Neural progenitor cell (in vitro differentiated cells): ENCODE data around the gene KCTD19. TPM values are rescaled to one million over a fixed set of nuclear protein-coding genes. Genes with fewer than 3 reads are reported as not detected.

Experiments used
- DNase-seq: peaks from one replicate; pipeline ENCODE4 v3.0.0-alpha.2; 2016; ENCODE audit warnings: low spot score
- H2AFZ ChIP-seq: fragments of 200-600 bp; sonication (generic); replicated peaks from 2 replicates; pipeline ENCODE4 v1.6.1; 2016; ENCODE audit warnings: antibody characterized with exemption
- H3F3A ChIP-seq: fragments of 200-600 bp; sonication (generic); 2 replicates; pipeline ENCODE4 v1.6.1; 2016; ENCODE audit warnings: antibody characterized with exemption, low read depth
- H3K27ac ChIP-seq: fragments of 200-600 bp; sonication (generic); 2 replicates; pipeline ENCODE4 v1.5.1; 2016; ENCODE audit warnings: mild to moderate bottlenecking
- H3K27me3 ChIP-seq: fragments of 200-600 bp; sonication (generic); 2 replicates; pipeline ENCODE4 v1.6.1; 2016; ENCODE audit warnings: mild to moderate bottlenecking, moderate library complexity
- H3K36me3 ChIP-seq: fragments of 200-600 bp; sonication (generic); 2 replicates; pipeline ENCODE4 v1.5.1; 2016
- H3K4me1 ChIP-seq: fragments of 200-600 bp; sonication (generic); 2 replicates; pipeline ENCODE4 v1.6.1; 2016; ENCODE audit warnings: mixed run types
- H3K4me2 ChIP-seq: fragments of 200-600 bp; sonication (generic); 2 replicates; pipeline ENCODE4 v1.6.1; 2016
- H3K4me3 ChIP-seq: fragments of 200-600 bp; sonication (generic); 2 replicates; pipeline ENCODE4 v1.5.1; 2016
- H3K79me2 ChIP-seq: fragments of 200-600 bp; sonication (generic); 2 replicates; pipeline ENCODE4 v1.6.1; 2016; ENCODE audit warnings: low read depth
- H3K9ac ChIP-seq: fragments of 200-600 bp; sonication (generic); 2 replicates; pipeline ENCODE4 v1.6.1; 2016
- H3K9me3 ChIP-seq: fragments of 200-600 bp; sonication (generic); 2 replicates; pipeline ENCODE4 v1.5.1; 2016; ENCODE audit warnings: low read depth
- H4K20me1 ChIP-seq: fragments of 200-600 bp; sonication (generic); 2 replicates; pipeline ENCODE4 v1.6.1; 2016; ENCODE audit warnings: low read depth
- H3K27ac Mint-ChIP-seq: 3 replicates; pipeline ENCODE4 v1.8.0; 2021; ENCODE audit warnings: mixed read lengths
- H3K27me3 Mint-ChIP-seq: 2 replicates; pipeline ENCODE4 v1.8.0; 2022; ENCODE audit warnings: low read depth, mild to moderate bottlenecking, inconsistent platforms, moderate library complexity, mixed read lengths; ENCODE audit not compliant: insufficient read depth
- H3K36me3 Mint-ChIP-seq: 3 replicates; pipeline ENCODE4 v1.8.0; 2021; ENCODE audit warnings: mixed read lengths
- H3K4me1 Mint-ChIP-seq: 3 replicates; pipeline ENCODE4 v1.8.0; 2021; ENCODE audit warnings: mixed read lengths
- H3K4me3 Mint-ChIP-seq: 3 replicates; pipeline ENCODE4 v1.8.0; 2021; ENCODE audit warnings: mild to moderate bottlenecking, moderate library complexity, mixed read lengths
- H3K9me3 Mint-ChIP-seq: 3 replicates; pipeline ENCODE4 v1.8.0; 2020; ENCODE audit warnings: mixed read lengths
- EZH2 ChIP-seq: fragments of 200-600 bp; sonication (generic); IDR thresholded peaks from 2 replicates; pipeline ENCODE4 v1.6.1; 2017; ENCODE audit warnings: antibody characterized with exemption, mild to moderate bottlenecking, moderate library complexity
- EZH2phosphoT487 ChIP-seq: fragments of 200-600 bp; sonication (generic); IDR thresholded peaks from 2 replicates; pipeline ENCODE4 v1.6.1; 2017; ENCODE audit warnings: antibody characterized with exemption
- total RNA-seq: library from RNA; depleted of rRNA; stranded (reverse); fragments of >200 nt; gene quantifications from 2 replicates; pipeline ENCODE4 v1.2.3, GENCODE V29; 2015; ENCODE audit warnings: low replicate concordance
- TF ChIP-seq, protein P1 (sequence below): fragments of 200-600 bp; sonication (generic); IDR thresholded peaks from 2 replicates; pipeline ENCODE4 v1.5.1; 2017; ENCODE audit warnings: antibody characterized with exemption, mild to moderate bottlenecking

The KCTD19 gene
- total RNA-seq, 1 donor from 2014 or later = 1.1 TPM

DNA sequence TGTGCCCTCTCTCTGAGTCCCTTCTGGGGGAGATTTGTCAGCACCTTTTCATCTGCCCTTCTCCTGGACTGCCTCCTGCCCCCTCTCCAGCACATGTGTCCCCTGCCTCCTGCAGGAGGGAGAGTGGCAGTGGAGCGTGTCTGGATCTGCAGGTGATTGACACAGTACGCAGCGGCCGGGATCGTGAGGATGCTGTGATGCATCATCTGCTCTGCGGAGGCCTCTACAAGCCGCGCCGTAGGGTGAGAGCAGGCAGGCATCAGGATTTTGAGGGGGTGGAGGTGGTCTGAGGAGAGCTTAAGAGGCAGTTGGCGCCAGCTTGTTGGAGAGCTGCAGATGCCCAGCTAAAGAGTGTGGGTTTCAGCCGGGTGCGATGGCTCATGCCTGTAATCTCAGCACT is 66.8 kb downstream of the KCTD19 start:
- H3K27me3 Mint-ChIP-seq = peaks cover 5% of the 10 kb centered on the region
- no peak for DNase-seq
- TF ChIP-seq, protein P1, sequence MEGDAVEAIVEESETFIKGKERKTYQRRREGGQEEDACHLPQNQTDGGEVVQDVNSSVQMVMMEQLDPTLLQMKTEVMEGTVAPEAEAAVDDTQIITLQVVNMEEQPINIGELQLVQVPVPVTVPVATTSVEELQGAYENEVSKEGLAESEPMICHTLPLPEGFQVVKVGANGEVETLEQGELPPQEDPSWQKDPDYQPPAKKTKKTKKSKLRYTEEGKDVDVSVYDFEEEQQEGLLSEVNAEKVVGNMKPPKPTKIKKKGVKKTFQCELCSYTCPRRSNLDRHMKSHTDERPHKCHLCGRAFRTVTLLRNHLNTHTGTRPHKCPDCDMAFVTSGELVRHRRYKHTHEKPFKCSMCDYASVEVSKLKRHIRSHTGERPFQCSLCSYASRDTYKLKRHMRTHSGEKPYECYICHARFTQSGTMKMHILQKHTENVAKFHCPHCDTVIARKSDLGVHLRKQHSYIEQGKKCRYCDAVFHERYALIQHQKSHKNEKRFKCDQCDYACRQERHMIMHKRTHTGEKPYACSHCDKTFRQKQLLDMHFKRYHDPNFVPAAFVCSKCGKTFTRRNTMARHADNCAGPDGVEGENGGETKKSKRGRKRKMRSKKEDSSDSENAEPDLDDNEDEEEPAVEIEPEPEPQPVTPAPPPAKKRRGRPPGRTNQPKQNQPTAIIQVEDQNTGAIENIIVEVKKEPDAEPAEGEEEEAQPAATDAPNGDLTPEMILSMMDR = no peak
- Histone ChIP-seq H3K27ac (no peak overlapping the region), H3K4me3 (no peak overlapping the region), H2AFZ (no peak overlapping the region), H3K9me3 (no peaks in the 10 kb centered on the region), H3K79me2 (no peaks in the 10 kb centered on the region), H3K4me2 (no peak overlapping the region), H3K9ac (no peak overlapping the region), H3K27me3 (no peaks in the 10 kb centered on the region), H4K20me1 (no peaks in the 10 kb centered on the region), H3K4me1 (no peaks in the 10 kb centered on the region), H3F3A (no peaks in the 10 kb centered on the region), H3K36me3 (no peaks in the 10 kb centered on the region)
- H3K9me3 Mint-ChIP-seq = no peaks in the 10 kb centered on the region
- H3K36me3 Mint-ChIP-seq = no peaks in the 10 kb centered on the region
- H3K4me1 Mint-ChIP-seq = peaks cover 5% of the 10 kb centered on the region
- no peak overlapping the region for H3K27ac Mint-ChIP-seq
- no peak overlapping the region for H3K4me3 Mint-ChIP-seq

DNA sequence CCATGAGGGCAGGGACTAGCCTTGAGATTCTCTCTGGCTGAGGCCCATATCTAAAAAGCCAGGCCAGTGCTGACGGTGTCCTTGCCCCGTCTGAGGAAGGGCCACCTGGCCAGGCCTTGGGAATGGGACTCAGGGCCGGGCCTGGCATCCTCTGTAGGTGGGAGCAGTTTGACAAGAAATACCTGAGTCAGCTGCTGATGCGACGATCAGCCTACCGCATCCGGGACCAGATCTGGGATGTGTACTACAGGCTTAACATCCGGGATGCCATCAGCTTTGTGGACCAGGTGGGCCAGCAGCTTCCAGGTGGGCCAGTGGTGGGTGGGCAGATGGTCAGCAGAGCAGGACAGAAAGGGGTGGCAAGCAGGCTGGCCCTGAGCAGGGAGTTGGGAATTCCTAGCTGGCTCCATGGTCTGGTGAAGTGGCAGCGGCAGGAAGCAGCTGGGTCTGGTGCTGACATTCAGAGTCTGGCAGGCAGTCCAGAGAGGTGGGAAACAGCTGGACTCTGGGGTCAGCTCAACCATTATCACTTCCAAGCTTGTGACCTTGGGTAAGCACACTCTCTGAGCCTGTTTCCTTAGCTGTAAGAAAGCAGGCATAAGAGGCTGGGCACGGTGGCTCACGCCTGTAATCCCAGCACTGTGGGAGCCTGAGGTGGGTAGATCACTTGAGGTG is 68.2 kb downstream of the KCTD19 start:
- Histone ChIP-seq H3K9ac (peak overlapping the region; percentile 49), H3K4me3 (no peak overlapping the region), H3K27me3 (no peaks in the 10 kb centered on the region), H3K79me2 (no peaks in the 10 kb centered on the region), H3K36me3 (no peaks in the 10 kb centered on the region), H4K20me1 (no peaks in the 10 kb centered on the region), H3K4me2 (no peak overlapping the region), H3K4me1 (no peaks in the 10 kb centered on the region), H3K27ac (no peak overlapping the region), H3K9me3 (no peaks in the 10 kb centered on the region), H3F3A (no peaks in the 10 kb centered on the region), H2AFZ (no peak overlapping the region)
- Mint-ChIP-seq H3K4me1 (peaks cover 5% of the 10 kb centered on the region), H3K4me3 (no peak overlapping the region), H3K9me3 (no peaks in the 10 kb centered on the region), H3K36me3 (no peaks in the 10 kb centered on the region), H3K27ac (no peak overlapping the region), H3K27me3 (peaks cover 4% of the 10 kb centered on the region)
- TF ChIP-seq EZH2phosphoT487 = no peak
- TF ChIP-seq, protein P1 = no peak
- TF ChIP-seq EZH2 = no peak
- DNase-seq = no peak

DNA sequence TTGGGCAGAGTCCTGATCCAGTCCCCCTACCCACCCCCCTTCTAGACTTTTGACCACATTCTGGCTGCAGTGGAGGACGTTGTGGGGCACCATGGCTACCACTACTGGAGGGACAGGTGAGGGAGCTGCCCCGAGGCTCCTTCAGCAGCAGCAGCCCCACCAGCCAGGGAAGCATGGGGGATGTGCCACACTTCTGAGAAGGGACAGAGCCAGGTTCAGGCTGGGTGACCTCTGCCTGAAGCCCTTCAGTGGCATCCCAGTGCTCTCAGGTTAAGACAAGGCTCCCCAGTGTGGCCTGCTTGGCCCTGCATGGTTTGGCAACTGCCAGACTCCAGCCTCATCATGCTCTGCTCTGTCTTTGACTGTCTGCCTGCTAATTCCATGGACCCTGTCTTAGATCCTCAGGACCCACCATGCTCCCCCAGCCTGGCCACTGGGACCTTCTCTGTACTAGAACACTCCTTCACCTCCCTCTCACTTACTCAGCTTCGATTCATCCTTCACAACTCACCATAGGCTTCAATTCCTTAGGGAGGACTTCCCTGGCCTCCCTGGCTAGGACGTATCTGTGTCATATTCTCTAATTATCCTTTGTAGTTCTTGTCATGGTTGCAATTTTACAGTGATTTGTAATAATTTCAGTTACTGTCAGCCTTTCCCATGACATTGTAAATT is 68.9 kb downstream of the KCTD19 start:
- H3K79me2 ChIP-seq = no peaks in the 10 kb centered on the region
- Mint-ChIP-seq H3K4me1 (peaks cover 5% of the 10 kb centered on the region), H3K9me3 (no peaks in the 10 kb centered on the region), H3K27ac (no peak overlapping the region), H3K4me3 (no peak overlapping the region), H3K27me3 (peaks cover 2% of the 10 kb centered on the region), H3K36me3 (no peaks in the 10 kb centered on the region)
- H3K9ac ChIP-seq = peak overlapping the region; percentile 49
- no peaks in the 10 kb centered on the region for H3K36me3 ChIP-seq
- H3K27ac ChIP-seq = no peak overlapping the region
- no peaks in the 10 kb centered on the region for H4K20me1 ChIP-seq
- no peak for DNase-seq
- H3K27me3 ChIP-seq = no peaks in the 10 kb centered on the region
- H3F3A ChIP-seq = no peaks in the 10 kb centered on the region
- H3K4me3 ChIP-seq = no peak overlapping the region
- H2AFZ ChIP-seq = no peak overlapping the region
- H3K9me3 ChIP-seq = no peaks in the 10 kb centered on the region
- H3K4me1 ChIP-seq = no peaks in the 10 kb centered on the region
- no peak for TF ChIP-seq EZH2
- TF ChIP-seq, protein P1 = no peak
- no peak for TF ChIP-seq EZH2phosphoT487
- H3K4me2 ChIP-seq = no peak overlapping the region
